Measurements from ENCODE around the gene QPCTL. TPM values are rescaled to one million over a fixed set of nuclear protein-coding genes. Genes with fewer than 3 reads are reported as not detected.

The QPCTL gene
- polyA plus RNA-seq, 1 of the 3 experiments (the other 2 are of a cell fraction) = 17.6 TPM

DNA sequence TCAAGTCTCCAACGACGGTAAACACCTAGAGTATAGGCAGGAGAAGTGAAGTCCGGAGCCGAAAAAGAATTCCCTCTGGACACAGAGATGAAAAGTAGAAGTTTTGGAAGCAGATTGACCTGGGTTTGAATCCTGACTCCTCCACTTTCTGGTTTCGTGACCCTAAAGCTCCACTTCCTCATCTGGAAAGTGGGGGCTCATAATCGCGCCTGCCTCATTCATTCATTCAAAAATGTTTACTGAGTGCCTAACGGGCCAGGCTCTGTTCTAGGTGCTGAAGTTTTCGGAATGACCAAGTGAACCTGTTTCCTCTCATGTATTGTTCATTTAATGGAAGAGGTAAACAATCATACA, 46.1 kb upstream of the QPCTL start:
- Histone ChIP-seq H3K4me2 (peak overlapping the region; percentile 86), H3K27ac (ENCODE audit: low read depth in 2 of 2, low read length in 1 of 2) (peak overlapping the region; percentile 59; a peak in 2 of 4 replicates), H3K9me3 (no peaks in the 10 kb centered on the region), H3K27me3 (ENCODE audit: insufficient read depth) (no peaks in the 10 kb centered on the region), H2AFZ (ENCODE audit: low read depth) (peak overlapping the region; percentile 82), H3K79me2 (ENCODE audit: insufficient read depth) (no peaks in the 10 kb centered on the region), H3F3A (replicated peaks; ENCODE audit: insufficient read depth) (peaks cover 12% of the 10 kb centered on the region), H3K4me3 (ENCODE audit: low read depth in 2 of 2, low read length in 1 of 2) (peak overlapping the region; percentile 61 to 81), H3K4me1 (ENCODE audit: control insufficient read depth in 1 of 2, insufficient read depth in 2 of 2, low read depth in 1 of 2, low read length in 1 of 2) (peaks cover 6 to 17% of the 10 kb centered on the region in 2 experiments; a peak in 1 of 4 replicates), H4K20me1 (ENCODE audit: insufficient read depth) (no peaks in the 10 kb centered on the region), H3K9me2 (no peaks in the 10 kb centered on the region), H3K36me3 (replicated peaks in 1 of 2; ENCODE audit: control insufficient read depth in 1 of 2, insufficient read depth in 2 of 2, low read length in 1 of 2) (no peaks in the 10 kb centered on the region), H3K9ac (no peak overlapping the region)
- WGBS (ENCODE audit: low lambda C conversion rate) = 14% methylated on average over 8 of the region's 9 CpGs
- POLR2A ChIA-PET = interaction anchor here (0.9 to 1.4 kb wide), 2 partner anchors 46 to 179 kb away, joined by 3 to 6 read pairs; partner anchors contain the start of genes FOSB and QPCTL
- CTCF ChIA-PET = interaction anchor here (0.7 to 5.4 kb wide), 7 partner anchors 25 to 207 kb away, joined by 3 to 49 read pairs (median 5); partner anchors contain the start of gene QPCTL
- TF ChIP-seq, protein P1, sequence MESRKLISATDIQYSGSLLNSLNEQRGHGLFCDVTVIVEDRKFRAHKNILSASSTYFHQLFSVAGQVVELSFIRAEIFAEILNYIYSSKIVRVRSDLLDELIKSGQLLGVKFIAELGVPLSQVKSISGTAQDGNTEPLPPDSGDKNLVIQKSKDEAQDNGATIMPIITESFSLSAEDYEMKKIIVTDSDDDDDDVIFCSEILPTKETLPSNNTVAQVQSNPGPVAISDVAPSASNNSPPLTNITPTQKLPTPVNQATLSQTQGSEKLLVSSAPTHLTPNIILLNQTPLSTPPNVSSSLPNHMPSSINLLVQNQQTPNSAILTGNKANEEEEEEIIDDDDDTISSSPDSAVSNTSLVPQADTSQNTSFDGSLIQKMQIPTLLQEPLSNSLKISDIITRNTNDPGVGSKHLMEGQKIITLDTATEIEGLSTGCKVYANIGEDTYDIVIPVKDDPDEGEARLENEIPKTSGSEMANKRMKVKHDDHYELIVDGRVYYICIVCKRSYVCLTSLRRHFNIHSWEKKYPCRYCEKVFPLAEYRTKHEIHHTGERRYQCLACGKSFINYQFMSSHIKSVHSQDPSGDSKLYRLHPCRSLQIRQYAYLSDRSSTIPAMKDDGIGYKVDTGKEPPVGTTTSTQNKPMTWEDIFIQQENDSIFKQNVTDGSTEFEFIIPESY (IDR thresholded peaks at IDR 0.05; ENCODE audit: borderline replicate concordance, low read depth) = no peak
- TF ChIP-seq JUND (IDR thresholded peaks at IDR 0.05) (no peak), ELF1 (IDR thresholded peaks at IDR 0.05) (no peak), FOXJ3 (CRISPR knock-in tag; IDR thresholded peaks at IDR 0.05) (no peak), TAF1 (IDR thresholded peaks at IDR 0.05; ENCODE audit: borderline replicate concordance, low read depth, low read length) (no peak), NRF1 (IDR thresholded peaks at IDR 0.05; ENCODE audit: low read depth, low read length) (no peak)
- TF ChIP-seq, protein P2, sequence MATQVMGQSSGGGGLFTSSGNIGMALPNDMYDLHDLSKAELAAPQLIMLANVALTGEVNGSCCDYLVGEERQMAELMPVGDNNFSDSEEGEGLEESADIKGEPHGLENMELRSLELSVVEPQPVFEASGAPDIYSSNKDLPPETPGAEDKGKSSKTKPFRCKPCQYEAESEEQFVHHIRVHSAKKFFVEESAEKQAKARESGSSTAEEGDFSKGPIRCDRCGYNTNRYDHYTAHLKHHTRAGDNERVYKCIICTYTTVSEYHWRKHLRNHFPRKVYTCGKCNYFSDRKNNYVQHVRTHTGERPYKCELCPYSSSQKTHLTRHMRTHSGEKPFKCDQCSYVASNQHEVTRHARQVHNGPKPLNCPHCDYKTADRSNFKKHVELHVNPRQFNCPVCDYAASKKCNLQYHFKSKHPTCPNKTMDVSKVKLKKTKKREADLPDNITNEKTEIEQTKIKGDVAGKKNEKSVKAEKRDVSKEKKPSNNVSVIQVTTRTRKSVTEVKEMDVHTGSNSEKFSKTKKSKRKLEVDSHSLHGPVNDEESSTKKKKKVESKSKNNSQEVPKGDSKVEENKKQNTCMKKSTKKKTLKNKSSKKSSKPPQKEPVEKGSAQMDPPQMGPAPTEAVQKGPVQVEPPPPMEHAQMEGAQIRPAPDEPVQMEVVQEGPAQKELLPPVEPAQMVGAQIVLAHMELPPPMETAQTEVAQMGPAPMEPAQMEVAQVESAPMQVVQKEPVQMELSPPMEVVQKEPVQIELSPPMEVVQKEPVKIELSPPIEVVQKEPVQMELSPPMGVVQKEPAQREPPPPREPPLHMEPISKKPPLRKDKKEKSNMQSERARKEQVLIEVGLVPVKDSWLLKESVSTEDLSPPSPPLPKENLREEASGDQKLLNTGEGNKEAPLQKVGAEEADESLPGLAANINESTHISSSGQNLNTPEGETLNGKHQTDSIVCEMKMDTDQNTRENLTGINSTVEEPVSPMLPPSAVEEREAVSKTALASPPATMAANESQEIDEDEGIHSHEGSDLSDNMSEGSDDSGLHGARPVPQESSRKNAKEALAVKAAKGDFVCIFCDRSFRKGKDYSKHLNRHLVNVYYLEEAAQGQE (IDR thresholded peaks at IDR 0.05; ENCODE audit: low read depth, low read length) = peak; percentile 89
- DNase-seq = no peak

DNA sequence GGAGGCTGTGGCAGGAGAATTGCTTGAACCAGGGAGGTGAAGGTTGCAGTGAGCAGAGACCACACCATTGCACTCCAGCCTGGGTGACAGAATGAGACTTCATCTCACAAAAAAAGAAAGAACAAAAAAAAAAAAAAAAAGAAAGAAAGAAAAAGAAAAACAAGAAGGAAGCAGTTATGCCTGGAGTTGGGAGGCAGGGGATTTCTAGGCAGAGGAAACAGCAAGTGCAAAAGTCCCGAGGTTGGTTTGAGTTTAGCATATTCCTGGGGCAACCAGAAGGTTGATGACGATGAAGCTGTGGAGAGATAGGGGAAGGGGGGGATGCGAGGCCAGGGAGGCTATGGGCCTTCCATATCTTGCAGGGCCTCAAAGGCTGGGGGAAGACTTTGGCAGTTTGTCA, 41.7 kb upstream of the QPCTL start:
- Histone ChIP-seq H3K27ac (ENCODE audit: low read depth in 2 of 2, low read length in 1 of 2) (no peak overlapping the region), H3K9me3 (no peaks in the 10 kb centered on the region), H3K9me2 (no peaks in the 10 kb centered on the region), H3K4me2 (no peak overlapping the region), H2AFZ (ENCODE audit: low read depth) (no peak overlapping the region), H3K9ac (no peak overlapping the region), H3K27me3 (ENCODE audit: insufficient read depth) (no peaks in the 10 kb centered on the region), H3K4me3 (ENCODE audit: low read depth in 2 of 2, low read length in 1 of 2) (no peak overlapping the region), H4K20me1 (ENCODE audit: insufficient read depth) (no peaks in the 10 kb centered on the region), H3F3A (replicated peaks; ENCODE audit: insufficient read depth) (no peaks in the 10 kb centered on the region), H3K4me1 (ENCODE audit: control insufficient read depth in 1 of 2, insufficient read depth in 2 of 2, low read depth in 1 of 2, low read length in 1 of 2) (peaks cover 0 to 2% of the 10 kb centered on the region in 2 experiments; a peak in 1 of 4 replicates), H3K79me2 (ENCODE audit: insufficient read depth) (no peaks in the 10 kb centered on the region), H3K36me3 (replicated peaks in 1 of 2; ENCODE audit: control insufficient read depth in 1 of 2, insufficient read depth in 2 of 2, low read length in 1 of 2) (no peaks in the 10 kb centered on the region)
- ChIA-PET POLR2A (no interaction called here), CTCF (interaction anchor here (0.7 kb wide), 1 partner anchor 211 kb away, joined by 5 read pairs; no protein-coding TSS in a partner anchor)
- WGBS (ENCODE audit: low lambda C conversion rate) = 79% methylated on average over 3 of the region's 3 CpGs
- no peak for DNase-seq
- TF ChIP-seq, protein P3, sequence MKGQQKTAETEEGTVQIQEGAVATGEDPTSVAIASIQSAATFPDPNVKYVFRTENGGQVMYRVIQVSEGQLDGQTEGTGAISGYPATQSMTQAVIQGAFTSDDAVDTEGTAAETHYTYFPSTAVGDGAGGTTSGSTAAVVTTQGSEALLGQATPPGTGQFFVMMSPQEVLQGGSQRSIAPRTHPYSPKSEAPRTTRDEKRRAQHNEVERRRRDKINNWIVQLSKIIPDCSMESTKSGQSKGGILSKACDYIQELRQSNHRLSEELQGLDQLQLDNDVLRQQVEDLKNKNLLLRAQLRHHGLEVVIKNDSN (IDR thresholded peaks at IDR 0.05; ENCODE audit: borderline replicate concordance, low read depth) = no peak
- TF ChIP-seq EP300 (IDR thresholded peaks at IDR 0.05; ENCODE audit: borderline replicate concordance in 1 of 2, low read depth in 1 of 2, low read length in 1 of 2) (no peak), TAF1 (IDR thresholded peaks at IDR 0.05; ENCODE audit: borderline replicate concordance, low read depth, low read length) (no peak)

Data from SK-N-SH (cell line).